ENCODE measurements around the gene NFATC2.

Gene NFATC2

GRCh38 chr20:51440589-51440988 lies 101.9 kb downstream of the NFATC2 start:
- TF ChIP-seq REST (IDR thresholded peaks at IDR 0.05; ENCODE audit: low read depth) (no peak), TCF12 (IDR thresholded peaks at IDR 0.05; ENCODE audit: low read depth) (no peak), EGR1 (IDR thresholded peaks at IDR 0.05) (no peak), ZBTB7A (IDR thresholded peaks at IDR 0.05; ENCODE audit: low read depth) (no peak), TAF1 (IDR thresholded peaks at IDR 0.05; ENCODE audit: low read depth) (no peak), EP300 (IDR thresholded peaks at IDR 0.05; ENCODE audit: borderline replicate concordance) (no peak), MAX (IDR thresholded peaks at IDR 0.05) (no peak), RAD21 (IDR thresholded peaks at IDR 0.05; ENCODE audit: low read depth) (no peak), YY1 (IDR thresholded peaks at IDR 0.05; ENCODE audit: low read depth) (no peak), CEBPB (IDR thresholded peaks at IDR 0.05) (no peak)

- TF ChIP-seq USF1 (IDR thresholded peaks at IDR 0.05) = no peak
These were observed 103.3 kb downstream of the NFATC2 start for GRCh38 chr20:51439160-51439689.

GRCh38 chr20:51438136-51438535 lies 104.4 kb downstream of the NFATC2 start:
- no peak for TF ChIP-seq USF1 (IDR thresholded peaks at IDR 0.05)
- no peak for TF ChIP-seq MAX (IDR thresholded peaks at IDR 0.05)
- no peak for TF ChIP-seq TEAD4 (IDR thresholded peaks at IDR 0.05)
- TF ChIP-seq ZBTB7A (IDR thresholded peaks at IDR 0.05; ENCODE audit: low read depth) = no peak
- no peak for TF ChIP-seq FOXM1 (IDR thresholded peaks at IDR 0.05; ENCODE audit: borderline replicate concordance, low read depth)
- TF ChIP-seq YY1 (IDR thresholded peaks at IDR 0.05; ENCODE audit: low read depth) = no peak
- no peak for TF ChIP-seq CEBPB (IDR thresholded peaks at IDR 0.05)
- TF ChIP-seq CREB1 (IDR thresholded peaks at IDR 0.05; ENCODE audit: low read depth) = no peak
- no peak for TF ChIP-seq TAF1 (IDR thresholded peaks at IDR 0.05; ENCODE audit: low read depth)
- TF ChIP-seq RAD21 (IDR thresholded peaks at IDR 0.05; ENCODE audit: low read depth) = no peak
- TF ChIP-seq NFIC (IDR thresholded peaks at IDR 0.05) = no peak
- TF ChIP-seq EGR1 (IDR thresholded peaks at IDR 0.05) = no peak
- no peak for TF ChIP-seq REST (IDR thresholded peaks at IDR 0.05; ENCODE audit: low read depth)
- TF ChIP-seq EP300 (IDR thresholded peaks at IDR 0.05; ENCODE audit: borderline replicate concordance) = no peak
- TF ChIP-seq TCF12 (IDR thresholded peaks at IDR 0.05; ENCODE audit: low read depth) = no peak

- TF ChIP-seq USF1 (IDR thresholded peaks at IDR 0.05) = no peak
- no peak for TF ChIP-seq CREB1 (IDR thresholded peaks at IDR 0.05; ENCODE audit: low read depth)
- no peak for TF ChIP-seq ZBTB7A (IDR thresholded peaks at IDR 0.05; ENCODE audit: low read depth)
- no peak for TF ChIP-seq TAF1 (IDR thresholded peaks at IDR 0.05; ENCODE audit: low read depth)
- TF ChIP-seq EP300 (IDR thresholded peaks at IDR 0.05; ENCODE audit: borderline replicate concordance) = no peak
- TF ChIP-seq MAX (IDR thresholded peaks at IDR 0.05) = no peak
- no peak for TF ChIP-seq REST (IDR thresholded peaks at IDR 0.05; ENCODE audit: low read depth)
- TF ChIP-seq RAD21 (IDR thresholded peaks at IDR 0.05; ENCODE audit: low read depth) = no peak
- TF ChIP-seq CEBPB (IDR thresholded peaks at IDR 0.05) = no peak
These were observed 105.2 kb downstream of the NFATC2 start for GRCh38 chr20:51437182-51437924.
